ENCODE data around the gene TBC1D22A.
"Not testable (repeated sequence)": the region's sequence is repeated elsewhere in the genome, so short reads cannot be mapped to it uniquely, and the experiment has no call there.

The TBC1D22A gene

GRCh38 chr22:46813816-46814597, 51.6 kb downstream of the TBC1D22A start:
- no peak for DNase-seq

GRCh38 chr22:46815132-46815531, 52.7 kb downstream of the TBC1D22A start:
- no peak for DNase-seq

GRCh38 chr22:46815559-46815895, 53.1 kb downstream of the TBC1D22A start:
- no peak for DNase-seq

- peak in 1 of 2 donors; percentile 55 for DNase-seq
These were observed 53.7 kb downstream of the TBC1D22A start for GRCh38 chr22:46815896-46816731.

GRCh38 chr22:46817390-46817789, 54.9 kb downstream of the TBC1D22A start:
- DNase-seq: not testable (repeated sequence)

GRCh38 chr22:46823248-46823647, 60.8 kb downstream of the TBC1D22A start:
- no peak for DNase-seq

- no peak for DNase-seq
These were observed 61.2 kb downstream of the TBC1D22A start for GRCh38 chr22:46823654-46824053.

- DNase-seq: no peak
These were observed 62.0 kb downstream of the TBC1D22A start for GRCh38 chr22:46824344-46824909.

GRCh38 chr22:46824980-46825544, 62.6 kb downstream of the TBC1D22A start:
- DNase-seq: no peak

- DNase-seq: no peak
These were observed 64.1 kb downstream of the TBC1D22A start for GRCh38 chr22:46826438-46827135.

- DNase-seq: no peak
These were observed 64.8 kb downstream of the TBC1D22A start for GRCh38 chr22:46827136-46827780.

- no peak for DNase-seq
These were observed 65.3 kb downstream of the TBC1D22A start for GRCh38 chr22:46827781-46828180.

- DNase-seq: no peak
These were observed 66.0 kb downstream of the TBC1D22A start for GRCh38 chr22:46828323-46828900.

GRCh38 chr22:46829117-46829891, 66.9 kb downstream of the TBC1D22A start:
- DNase-seq: no peak

GRCh38 chr22:46829941-46830715, 67.7 kb downstream of the TBC1D22A start:
- DNase-seq: no peak

GRCh38 chr22:46830841-46831240, 68.4 kb downstream of the TBC1D22A start:
- no peak for DNase-seq

GRCh38 chr22:46833228-46833627, 70.8 kb downstream of the TBC1D22A start:
- DNase-seq: no peak

GRCh38 chr22:46834021-46834737, 71.7 kb downstream of the TBC1D22A start:
- no peak for DNase-seq

GRCh38 chr22:46835288-46835687, 72.8 kb downstream of the TBC1D22A start:
- no peak for DNase-seq

- no peak for DNase-seq
These were observed 73.2 kb downstream of the TBC1D22A start for GRCh38 chr22:46835693-46836092.
